ENCODE measurements around the gene ANKRD33B.
"Not testable (repeated sequence)": the region's sequence is repeated elsewhere in the genome, so short reads cannot be mapped to it uniquely, and the experiment has no call there.

The ANKRD33B gene

GRCh38 chr5:10536931-10537579 is 26.8 kb upstream of the ANKRD33B start:
- no peak for DNase-seq (ENCODE audit: low read depth in 4 of 4, low spot score in 1 of 4)

- DNase-seq (ENCODE audit: low read depth in 4 of 4, low spot score in 1 of 4): no peak
Measured at GRCh38 chr5:10537624-10538023, 26.2 kb upstream of the ANKRD33B start.

GRCh38 chr5:10538103-10538788 is 25.6 kb upstream of the ANKRD33B start:
- no peak for DNase-seq (ENCODE audit: low read depth in 4 of 4, low spot score in 1 of 4)

- DNase-seq (ENCODE audit: low read depth in 4 of 4, low spot score in 1 of 4): no peak
Measured at GRCh38 chr5:10538789-10539686, 24.8 kb upstream of the ANKRD33B start.

- no peak for DNase-seq (ENCODE audit: low read depth in 4 of 4, low spot score in 1 of 4)
Measured at GRCh38 chr5:10539687-10539998, 24.2 kb upstream of the ANKRD33B start.

- DNase-seq (ENCODE audit: low read depth in 4 of 4, low spot score in 1 of 4): no peak
Measured at GRCh38 chr5:10540036-10540544, 23.8 kb upstream of the ANKRD33B start.

- no peak for DNase-seq (ENCODE audit: low read depth in 4 of 4, low spot score in 1 of 4)
Measured at GRCh38 chr5:10540951-10541646, 22.8 kb upstream of the ANKRD33B start.

GRCh38 chr5:10542055-10542550 is 21.8 kb upstream of the ANKRD33B start:
- DNase-seq (ENCODE audit: low read depth in 4 of 4, low spot score in 1 of 4): no peak

GRCh38 chr5:10543585-10544040 is 20.3 kb upstream of the ANKRD33B start:
- DNase-seq (ENCODE audit: low read depth in 4 of 4, low spot score in 1 of 4): no peak

- no peak for DNase-seq (ENCODE audit: low read depth in 4 of 4, low spot score in 1 of 4)
Measured at GRCh38 chr5:10545084-10545483, 18.8 kb upstream of the ANKRD33B start.

- DNase-seq (ENCODE audit: low read depth in 4 of 4, low spot score in 1 of 4): no peak
Measured at GRCh38 chr5:10546186-10546585, 17.7 kb upstream of the ANKRD33B start.

GRCh38 chr5:10548418-10549122 is 15.3 kb upstream of the ANKRD33B start:
- no peak for DNase-seq (ENCODE audit: low read depth in 4 of 4, low spot score in 1 of 4)

- DNase-seq (ENCODE audit: low read depth in 4 of 4, low spot score in 1 of 4): not testable (repeated sequence)
Measured at GRCh38 chr5:10549123-10549514, 14.8 kb upstream of the ANKRD33B start.

GRCh38 chr5:10550222-10550995 is 13.5 kb upstream of the ANKRD33B start:
- no peak for DNase-seq (ENCODE audit: low read depth in 4 of 4, low spot score in 1 of 4)

GRCh38 chr5:10551782-10552138 is 12.1 kb upstream of the ANKRD33B start:
- DNase-seq (ENCODE audit: low read depth in 4 of 4, low spot score in 1 of 4): no peak

GRCh38 chr5:10552183-10553143 is 11.4 kb upstream of the ANKRD33B start:
- DNase-seq (ENCODE audit: low read depth in 4 of 4, low spot score in 1 of 4): no peak

GRCh38 chr5:10553476-10553875 is 10.4 kb upstream of the ANKRD33B start:
- DNase-seq (ENCODE audit: low read depth in 4 of 4, low spot score in 1 of 4): no peak

GRCh38 chr5:10555277-10555684 is 8.6 kb upstream of the ANKRD33B start:
- DNase-seq (ENCODE audit: low read depth in 4 of 4, low spot score in 1 of 4): no peak
